Endothelial cell of umbilical vein (primary cell): Measurements from ENCODE around the gene DACT3. TPM values are rescaled to one million over a fixed set of nuclear protein-coding genes. Genes with fewer than 3 reads are reported as not detected.
A peak's percentile ranks its signal among the peaks of the same experiment; 100 is the strongest.

Experiments
- BruUV-seq: library from RNA; stranded (reverse); fragments of 400-500 nt; replicated peaks from 2 replicates; lab custom pipeline; 2021; lab: Mats Ljungman, UMichigan
- CTCF ChIA-PET: fragments of 300-600, 350-600 bp; sonication (Branson Sonifier 250); formaldehyde crosslinking; loops from one replicate; lab custom pipeline; 2021; ENCODE audit warnings: antibody characterized with exemption, inconsistent platforms; lab: Charles Lee
- POLR2A ChIA-PET: fragments of 300-600, 350-600 bp; sonication (Branson Sonifier 250); formaldehyde crosslinking; loops from one replicate; lab custom pipeline; 2021; ENCODE audit warnings: antibody characterized with exemption, inconsistent platforms; lab: Charles Lee
- DNase-seq: peaks from one replicate; pipeline ENCODE4 v3.0.0-alpha.2; 2011; ENCODE audit warnings: low read depth, low spot score
- FAIRE-seq: peaks from 2 replicates; lab custom pipeline; 2011; peaks lifted over from hg19 to GRCh38; lab: Jason Lieb, UNC
- H2AFZ ChIP-seq: 2 replicates; pipeline ENCODE4 v1.6.0; 2012; ENCODE audit warnings: low read depth, low read length, control low read depth, inconsistent platforms
- H3K27ac ChIP-seq: 2 replicates; pipeline ENCODE4 v1.5.1; 2011; ENCODE audit warnings: low read depth, mild to moderate bottlenecking, control low read depth, low read length, moderate library complexity; ENCODE audit not compliant: insufficient read depth
- H3K27me3 ChIP-seq, 2 experiments: 2 replicates each; pipeline versions ENCODE4 v1.6.0 to v1.6.1; 2011; ENCODE audit warnings: low read length in 2 of 2, mixed read lengths in 1 of 2; ENCODE audit not compliant: control insufficient read depth in 2 of 2, insufficient read depth in 2 of 2
- H3K36me3 ChIP-seq, 2 experiments: 2 replicates in 1 of 2; 3 replicates in 1 of 2; pipeline ENCODE4 v1.5.1; 2011; ENCODE audit warnings: low read length in 2 of 2, mild to moderate bottlenecking in 1 of 2, moderate library complexity in 1 of 2; ENCODE audit not compliant: control insufficient read depth in 2 of 2, insufficient read depth in 2 of 2; ENCODE audit errors: extremely low read depth in 1 of 2
- H3K4me1 ChIP-seq: 3 replicates; pipeline ENCODE4 v1.5.1; 2011; ENCODE audit warnings: mild to moderate bottlenecking, low read length; ENCODE audit not compliant: control insufficient read depth, insufficient read depth; ENCODE audit errors: extremely low read depth
- H3K4me2 ChIP-seq: 2 replicates; pipeline ENCODE4 v1.6.1; 2011; ENCODE audit warnings: low read length, control low read depth, mixed read lengths; ENCODE audit not compliant: insufficient read depth
- H3K4me3 ChIP-seq, 3 experiments: fragments of 200-600 bp in 1 of 3; sonication (generic), shearing (Covaris generic) in 1 of 3; replicated peaks in 1 of 3; 2 replicates each; pipeline ENCODE4 v1.5.1; 2011 to 2016; ENCODE audit warnings: control low read depth in 3 of 3, low read length in 3 of 3, mild to moderate bottlenecking in 2 of 3, inconsistent platforms in 1 of 3, low read depth in 1 of 3, moderate library complexity in 1 of 3; ENCODE audit not compliant: insufficient read depth in 1 of 3
- H3K79me2 ChIP-seq: 2 replicates; pipeline ENCODE4 v1.6.0; 2012; ENCODE audit warnings: low read length, inconsistent platforms; ENCODE audit not compliant: control insufficient read depth, insufficient read depth
- H3K9ac ChIP-seq: replicated peaks from 2 replicates; pipeline ENCODE3; 2011; ENCODE audit warnings: low read length, control low read depth; ENCODE audit not compliant: insufficient read depth; ENCODE audit errors: extremely low read depth
- H3K9me1 ChIP-seq: replicated peaks from 3 replicates; pipeline ENCODE4 v1.6.0; 2011; ENCODE audit warnings: mild to moderate bottlenecking, low read length; ENCODE audit not compliant: control insufficient read depth, insufficient read depth; ENCODE audit errors: extremely low read depth
- H3K9me3 ChIP-seq: replicated peaks from 2 replicates; pipeline ENCODE4 v1.5.1; 2012; ENCODE audit warnings: low read length, inconsistent platforms; ENCODE audit not compliant: control insufficient read depth, insufficient read depth
- H4K20me1 ChIP-seq: replicated peaks from 2 replicates; pipeline ENCODE3; 2011; ENCODE audit warnings: mild to moderate bottlenecking, low read length; ENCODE audit not compliant: control insufficient read depth, insufficient read depth; ENCODE audit errors: extremely low read depth
- CTCF ChIP-seq, 2 donors: IDR thresholded peaks; 1 replicate in 1 of 2; 2 replicates in 1 of 2; pipeline ENCODE4 v1.5.1; 2011; ENCODE audit warnings: low read length in 2 of 2, mild to moderate bottlenecking in 2 of 2, moderate library complexity in 2 of 2, control low read depth in 1 of 2, inconsistent platforms in 1 of 2, low read depth in 1 of 2; ENCODE audit not compliant: insufficient read depth in 1 of 2; ENCODE audit errors: extremely low read depth in 1 of 2
- FOS ChIP-seq: IDR thresholded peaks from 2 replicates; pipeline ENCODE4 v1.6.1; 2011; ENCODE audit warnings: mild to moderate bottlenecking, low read length, moderate library complexity, borderline replicate concordance; ENCODE audit not compliant: insufficient read depth
- GATA2 ChIP-seq: IDR thresholded peaks from 2 replicates; pipeline ENCODE4 v1.7.0; 2011; ENCODE audit warnings: low read depth, mild to moderate bottlenecking, moderate library complexity, mixed read lengths, low read length; ENCODE audit not compliant: insufficient read length, insufficient read depth
- MYC ChIP-seq: IDR thresholded peaks from one replicate; pipeline ENCODE4 v1.6.1; 2011; ENCODE audit warnings: mild to moderate bottlenecking, low read depth, low read length
- POLR2A ChIP-seq: IDR thresholded peaks from 2 replicates; pipeline ENCODE4 v1.6.1; 2012; ENCODE audit warnings: low read depth, mild to moderate bottlenecking, control low read depth, low read length
- dilution Hi-C: fragments of 300-500 bp; cut with MboI; formaldehyde crosslinking; loops from one replicate; pipeline ENCODE4 v1.15.0; 2019; ENCODE audit warnings: low sequenced_read_pairs; ENCODE audit not compliant: extremely low pct_ligation_motif_present
- intact Hi-C: fragments of 100-400 bp; cut with micrococcal nuclease; formaldehyde crosslinking; loops from one replicate; pipeline ENCODE4 v1.10.0; 2022
- polyA plus RNA-seq, 4 experiments: library from polyadenylated mRNA; depleted of rRNA in 3 of 4; stranded (reverse) in 3 of 4; unstranded in 1 of 4; fragments of >200 nt; gene quantifications; 2 replicates each; pipeline versions ENCODE4 v1.2.1 to v1.2.3, GENCODE V29; 2011 to 2012; ENCODE audit warnings: missing spikeins in 1 of 4
- total RNA-seq: library from RNA; stranded (reverse); gene quantifications from 2 replicates; pipeline ENCODE4 v1.2.3, GENCODE V29; 2021

DACT3 gene
- total and polyA plus RNA-seq, 2 donors (not counting 3 experiments of a cell fraction or from before 2014, with no cell fraction given) = 0.22 to 0.76 TPM

- peak; percentile 81 for FAIRE-seq
- Histone ChIP-seq H3K9me3 (no peaks in the 10 kb centered on the region), H3K36me3 (no peaks in the 10 kb centered on the region), H3K4me2 (peak overlapping the region; percentile 33), H3K4me1 (peaks cover 2% of the 10 kb centered on the region), H3K27ac (no peak overlapping the region), H3K27me3 (peaks cover 0 to 12% of the 10 kb centered on the region in 2 experiments), H3K9me1 (no peaks in the 10 kb centered on the region), H3K79me2 (no peaks in the 10 kb centered on the region), H2AFZ (peak overlapping the region; percentile 53), H3K9ac (no peak overlapping the region), H4K20me1 (no peaks in the 10 kb centered on the region), H3K4me3 (peak overlapping the region in 1 of 3 experiments; percentile 32)
- no TSS peak for BruUV-seq
- DNase-seq = peak; percentile 75
- dilution Hi-C loops (no loop called here), intact Hi-C loops (loop anchor here (1.0 kb wide), 1 partner anchor 27 kb away; the partner anchor contains the start of gene DACT3)
- ChIA-PET POLR2A (no interaction called here), CTCF (interaction anchor here (0.8 to 5.1 kb wide), 4 partner anchors 15 to 28 kb away, joined by 3 to 39 read pairs (median 18); partner anchors contain the start of gene DACT3)
- no peak for TF ChIP-seq GATA2
These were observed 26.8 kb downstream of the DACT3 start for GRCh38 chr19:46634045-46634655.

- Histone ChIP-seq H3K4me3 (no peak overlapping the region), H3K36me3 (no peaks in the 10 kb centered on the region), H3K4me2 (no peak overlapping the region), H3K9me1 (no peaks in the 10 kb centered on the region), H3K9me3 (no peaks in the 10 kb centered on the region), H3K9ac (no peak overlapping the region), H3K27me3 (peaks cover 0 to 12% of the 10 kb centered on the region in 2 experiments), H3K27ac (no peak overlapping the region), H3K79me2 (no peaks in the 10 kb centered on the region), H2AFZ (no peak overlapping the region), H4K20me1 (no peaks in the 10 kb centered on the region), H3K4me1 (peaks cover 2% of the 10 kb centered on the region)
- BruUV-seq = no TSS peak
- DNase-seq (no peak), FAIRE-seq (no peak)
- intact Hi-C loops (no loop called here), dilution Hi-C loops (no loop called here)
- CTCF ChIA-PET = interaction anchor here (0.8 to 5.1 kb wide), 4 partner anchors 14 to 29 kb away, joined by 3 to 39 read pairs (median 18); partner anchors contain the start of gene DACT3
- POLR2A ChIA-PET = no interaction called here
- no peak for TF ChIP-seq FOS
- TF ChIP-seq MYC = no peak
- TF ChIP-seq CTCF (IDR thresholded peaks at IDR 0.05; ENCODE audit: extremely low read depth in 1 of 2, insufficient read depth in 1 of 2, low read depth in 1 of 2, low read length in 2 of 2) = no peak
- TF ChIP-seq POLR2A = no peak
These were observed 27.9 kb downstream of the DACT3 start for GRCh38 chr19:46633130-46633529.
